T-helper 1 cell treated with Interleukin-12 subunit alpha and Interleukin-12 subunit beta and Interleukin-4 antibody, amounts not matched to agents 30 μg/mL and 1 μg/mL, for 36 hours (primary cell): Measurements from ENCODE around the gene WDR20.

Experiments used
- H3K27ac Mint-ChIP-seq: one replicate; pipeline ENCODE4 v1.8.0; 2021; ENCODE audit warnings: mild to moderate bottlenecking, mixed read lengths
- H3K27me3 Mint-ChIP-seq: one replicate; pipeline ENCODE4 v1.8.0; 2021; ENCODE audit warnings: low read depth, mixed read lengths
- H3K36me3 Mint-ChIP-seq: one replicate; pipeline ENCODE4 v1.8.0; 2021; ENCODE audit warnings: low read depth, mixed read lengths
- H3K4me1 Mint-ChIP-seq: one replicate; pipeline ENCODE4 v1.8.0; 2021; ENCODE audit warnings: low read depth, mixed read lengths
- H3K4me3 Mint-ChIP-seq: one replicate; pipeline ENCODE4 v1.8.0; 2021; ENCODE audit warnings: mild to moderate bottlenecking, moderate library complexity, mixed read lengths
- H3K9me3 Mint-ChIP-seq: one replicate; pipeline ENCODE4 v1.8.0; 2021; ENCODE audit warnings: mixed read lengths

WDR20 gene

DNA sequence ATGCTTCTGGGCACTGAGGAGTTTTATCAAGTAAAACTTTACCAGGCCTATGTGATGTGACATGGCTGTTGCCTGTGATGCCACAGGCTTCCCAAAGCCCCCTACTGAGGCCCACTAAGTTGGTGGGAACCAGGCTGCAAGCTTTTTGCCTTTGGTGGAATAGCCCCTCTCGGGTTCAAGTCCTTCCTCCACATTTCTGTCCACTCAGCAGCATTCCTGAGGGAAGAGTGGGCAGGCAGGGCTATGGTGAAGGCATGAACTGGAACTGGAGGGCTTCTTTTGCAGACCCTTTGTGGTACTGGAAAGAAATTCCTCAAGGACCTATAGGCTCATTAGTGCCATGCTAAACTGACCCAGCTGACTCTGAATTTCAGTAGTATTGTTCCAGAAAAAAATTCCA is 48.5 kb downstream of the WDR20 start:
- Mint-ChIP-seq H3K27me3 (no peaks in the 10 kb centered on the region), H3K27ac (no peak overlapping the region), H3K4me1 (peaks cover 15% of the 10 kb centered on the region), H3K9me3 (no peaks in the 10 kb centered on the region), H3K36me3 (no peaks in the 10 kb centered on the region), H3K4me3 (no peak overlapping the region)

DNA sequence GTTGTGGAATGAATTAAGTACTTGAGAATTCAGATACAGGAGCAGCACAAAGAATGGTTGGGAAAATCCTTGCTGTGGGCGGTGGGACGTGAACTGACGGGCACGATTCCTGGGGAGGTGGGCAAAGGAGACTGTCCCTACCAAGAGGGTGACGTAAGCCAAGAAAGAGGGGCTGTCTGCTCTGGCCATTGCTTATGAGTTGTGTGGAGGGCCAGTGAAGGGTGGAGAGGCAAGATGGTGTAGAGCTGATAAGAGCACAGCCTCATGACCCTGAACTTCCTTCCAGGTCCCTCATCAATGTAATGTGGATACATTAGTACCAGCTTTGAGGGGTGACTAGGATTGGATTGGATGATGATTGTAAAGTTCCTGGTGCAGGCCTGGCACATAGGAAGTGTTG is 50.2 kb downstream of the WDR20 start:
- no peaks in the 10 kb centered on the region for H3K27me3 Mint-ChIP-seq
- H3K9me3 Mint-ChIP-seq = no peaks in the 10 kb centered on the region
- no peak overlapping the region for H3K27ac Mint-ChIP-seq
- H3K36me3 Mint-ChIP-seq = no peaks in the 10 kb centered on the region
- H3K4me1 Mint-ChIP-seq = peaks cover 5% of the 10 kb centered on the region
- H3K4me3 Mint-ChIP-seq = no peak overlapping the region

- Mint-ChIP-seq H3K27me3 (no peaks in the 10 kb centered on the region), H3K36me3 (peaks cover 21% of the 10 kb centered on the region), H3K27ac (no peak overlapping the region), H3K9me3 (no peaks in the 10 kb centered on the region), H3K4me1 (peaks cover 12% of the 10 kb centered on the region), H3K4me3 (no peak overlapping the region)
Observed at GRCh38 chr14:102192840-102193502, 53.3 kb downstream of the WDR20 start.

DNA sequence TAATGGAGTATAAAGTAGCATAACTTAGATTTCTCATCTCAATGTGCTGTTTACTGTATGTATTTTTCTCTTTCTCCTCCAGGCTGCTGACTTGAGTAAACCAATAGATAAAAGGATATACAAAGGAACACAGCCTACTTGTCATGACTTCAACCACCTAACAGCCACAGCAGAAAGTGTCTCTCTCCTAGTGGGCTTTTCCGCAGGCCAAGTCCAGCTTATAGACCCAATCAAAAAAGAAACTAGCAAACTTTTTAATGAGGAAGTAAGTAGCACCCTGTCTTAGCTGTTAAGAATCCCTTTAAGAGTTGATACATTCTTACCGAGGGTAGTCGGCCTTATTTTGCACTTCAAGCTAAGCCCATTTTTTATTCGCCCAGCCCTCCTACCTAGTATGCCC is 55.2 kb downstream of the WDR20 start:
- H3K27me3 Mint-ChIP-seq = no peaks in the 10 kb centered on the region
- H3K4me3 Mint-ChIP-seq = no peak overlapping the region
- H3K4me1 Mint-ChIP-seq = peaks cover 15% of the 10 kb centered on the region
- H3K9me3 Mint-ChIP-seq = no peaks in the 10 kb centered on the region
- H3K36me3 Mint-ChIP-seq = peaks cover 34% of the 10 kb centered on the region
- no peak overlapping the region for H3K27ac Mint-ChIP-seq

DNA sequence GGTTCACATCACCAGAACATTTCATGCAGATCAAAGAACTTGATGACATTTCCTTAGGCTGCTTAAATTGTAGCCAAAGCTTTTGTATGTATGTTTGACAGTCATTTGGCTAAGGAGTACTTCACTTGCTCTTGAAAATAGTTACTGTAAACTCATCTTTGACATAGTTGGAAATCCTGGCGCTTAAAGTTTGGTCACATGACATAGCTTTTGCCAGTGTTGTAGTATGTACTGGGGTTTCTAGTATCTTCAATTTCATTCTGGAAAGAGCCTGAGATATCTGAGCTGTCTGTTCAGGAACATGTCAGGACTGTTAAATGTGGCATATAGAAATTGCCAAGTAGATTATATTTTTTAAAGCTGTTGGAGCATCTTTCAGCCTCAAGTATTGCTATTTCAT is 55.7 kb downstream of the WDR20 start:
- H3K27me3 Mint-ChIP-seq = no peaks in the 10 kb centered on the region
- peaks cover 19% of the 10 kb centered on the region for H3K4me1 Mint-ChIP-seq
- H3K4me3 Mint-ChIP-seq = no peak overlapping the region
- peaks cover 36% of the 10 kb centered on the region for H3K36me3 Mint-ChIP-seq
- H3K9me3 Mint-ChIP-seq = no peaks in the 10 kb centered on the region
- no peak overlapping the region for H3K27ac Mint-ChIP-seq

- H3K27me3 Mint-ChIP-seq = no peaks in the 10 kb centered on the region
- H3K4me3 Mint-ChIP-seq = no peak overlapping the region
- H3K36me3 Mint-ChIP-seq = peaks cover 37% of the 10 kb centered on the region
- no peaks in the 10 kb centered on the region for H3K9me3 Mint-ChIP-seq
- no peak overlapping the region for H3K27ac Mint-ChIP-seq
- peaks cover 27% of the 10 kb centered on the region for H3K4me1 Mint-ChIP-seq
Observed at GRCh38 chr14:102196039-102196901, 56.6 kb downstream of the WDR20 start.

DNA sequence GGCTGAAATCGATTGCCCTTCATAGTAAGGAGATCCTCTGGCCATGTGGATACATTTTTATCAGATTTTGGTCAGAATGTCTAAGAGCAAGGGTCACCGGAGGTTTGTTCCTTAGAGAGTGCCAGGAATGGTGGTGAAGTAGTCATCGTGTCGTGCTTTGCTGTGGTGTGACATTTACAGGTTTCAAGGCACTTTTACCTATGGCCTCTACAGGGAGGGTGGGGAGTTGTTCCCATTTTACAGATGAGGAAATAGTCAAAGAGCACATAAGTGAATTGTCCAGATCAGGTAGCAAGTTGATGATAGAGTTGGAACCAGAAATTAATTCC is 57.2 kb downstream of the WDR20 start:
- H3K4me1 Mint-ChIP-seq = peaks cover 30% of the 10 kb centered on the region
- no peaks in the 10 kb centered on the region for H3K27me3 Mint-ChIP-seq
- H3K36me3 Mint-ChIP-seq = peaks cover 41% of the 10 kb centered on the region
- no peaks in the 10 kb centered on the region for H3K9me3 Mint-ChIP-seq
- H3K4me3 Mint-ChIP-seq = no peak overlapping the region
- no peak overlapping the region for H3K27ac Mint-ChIP-seq

- H3K9me3 Mint-ChIP-seq = no peaks in the 10 kb centered on the region
- H3K4me1 Mint-ChIP-seq = peaks cover 30% of the 10 kb centered on the region
- no peak overlapping the region for H3K4me3 Mint-ChIP-seq
- H3K36me3 Mint-ChIP-seq = peaks cover 41% of the 10 kb centered on the region
- no peak overlapping the region for H3K27ac Mint-ChIP-seq
- H3K27me3 Mint-ChIP-seq = no peaks in the 10 kb centered on the region
Observed at GRCh38 chr14:102197317-102197853, 57.7 kb downstream of the WDR20 start.

GRCh38 chr14:102200690-102201352 is 61.1 kb downstream of the WDR20 start:
- Mint-ChIP-seq H3K4me3 (no peak overlapping the region), H3K9me3 (no peaks in the 10 kb centered on the region), H3K27ac (no peak overlapping the region), H3K36me3 (peaks cover 39% of the 10 kb centered on the region), H3K27me3 (no peaks in the 10 kb centered on the region), H3K4me1 (peaks cover 30% of the 10 kb centered on the region)

DNA sequence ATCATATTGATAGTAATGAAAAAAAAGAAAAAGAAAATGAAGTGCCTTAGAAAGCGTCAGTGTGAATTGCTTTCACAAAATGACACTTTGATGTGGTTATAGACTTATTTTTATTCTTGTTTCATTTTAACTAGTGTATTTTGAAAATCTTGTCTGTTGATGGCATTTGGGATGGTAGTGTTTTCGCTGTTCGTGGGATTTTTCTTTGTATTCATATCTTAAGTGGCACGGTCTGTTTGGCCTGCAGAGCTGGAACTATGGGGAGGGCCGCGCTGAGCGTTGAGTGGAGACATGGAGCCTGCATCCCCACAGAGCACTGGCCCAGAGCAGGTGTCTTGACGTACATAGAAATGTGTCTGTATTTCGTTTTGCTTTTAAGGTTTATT is 61.6 kb downstream of the WDR20 start:
- Mint-ChIP-seq H3K9me3 (no peaks in the 10 kb centered on the region), H3K27ac (no peak overlapping the region), H3K27me3 (no peaks in the 10 kb centered on the region), H3K36me3 (peaks cover 34% of the 10 kb centered on the region), H3K4me3 (no peak overlapping the region), H3K4me1 (peaks cover 28% of the 10 kb centered on the region)

DNA sequence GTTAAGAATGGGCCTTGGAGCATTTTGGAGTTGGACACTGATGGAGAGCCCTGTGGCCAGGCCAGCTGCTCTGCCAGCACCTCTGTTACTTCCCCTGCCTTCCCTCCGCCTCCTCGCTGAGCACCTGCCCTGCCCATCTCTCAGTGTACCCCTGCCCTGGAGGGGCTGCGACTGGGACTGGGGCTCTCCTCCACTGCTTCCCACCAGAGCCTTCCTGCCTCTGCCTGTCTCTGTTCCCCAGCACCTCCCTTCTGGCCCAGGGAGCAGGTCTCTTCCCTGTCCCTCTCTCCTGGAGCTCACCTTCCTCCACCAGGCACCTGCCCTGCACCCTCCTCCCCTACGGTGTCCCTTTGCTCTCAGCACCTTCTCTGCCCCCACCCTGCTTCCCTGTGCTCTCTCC is 62.1 kb downstream of the WDR20 start:
- Mint-ChIP-seq H3K4me3 (no peak overlapping the region), H3K36me3 (peaks cover 33% of the 10 kb centered on the region), H3K27me3 (no peaks in the 10 kb centered on the region), H3K9me3 (no peaks in the 10 kb centered on the region), H3K4me1 (peaks cover 27% of the 10 kb centered on the region), H3K27ac (no peak overlapping the region)

GRCh38 chr14:102202944-102203343 is 63.2 kb downstream of the WDR20 start:
- Mint-ChIP-seq H3K4me3 (no peak overlapping the region), H3K36me3 (peaks cover 22% of the 10 kb centered on the region), H3K27ac (no peak overlapping the region), H3K9me3 (no peaks in the 10 kb centered on the region), H3K4me1 (peaks cover 22% of the 10 kb centered on the region), H3K27me3 (no peaks in the 10 kb centered on the region)

DNA sequence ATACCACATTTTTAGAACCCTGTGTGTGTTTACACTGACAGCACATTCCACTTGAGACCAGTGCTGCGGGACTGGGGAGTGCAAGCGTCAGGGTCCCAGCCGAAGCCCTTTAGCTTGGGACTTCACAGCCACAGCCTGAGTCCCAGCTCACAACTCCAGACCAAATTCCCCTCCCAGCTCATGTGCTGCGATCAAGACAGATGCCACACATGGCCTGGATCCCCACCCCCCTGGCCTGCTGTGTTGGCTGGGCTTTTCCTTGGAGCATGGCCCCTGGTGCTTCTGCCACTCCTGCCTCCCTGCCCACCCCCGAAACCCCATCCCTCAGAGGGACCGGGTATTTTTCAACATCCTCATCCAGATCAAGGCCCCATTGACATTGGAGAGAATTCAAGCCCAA is 63.7 kb downstream of the WDR20 start:
- H3K9me3 Mint-ChIP-seq = no peaks in the 10 kb centered on the region
- H3K27ac Mint-ChIP-seq = no peak overlapping the region
- H3K36me3 Mint-ChIP-seq = peaks cover 21% of the 10 kb centered on the region
- H3K27me3 Mint-ChIP-seq = no peaks in the 10 kb centered on the region
- peaks cover 22% of the 10 kb centered on the region for H3K4me1 Mint-ChIP-seq
- no peak overlapping the region for H3K4me3 Mint-ChIP-seq

GRCh38 chr14:102205560-102205959 is 65.9 kb downstream of the WDR20 start:
- no peak overlapping the region for H3K27ac Mint-ChIP-seq

GRCh38 chr14:102206918-102207317 is 67.2 kb downstream of the WDR20 start:
- no peak overlapping the region for H3K27ac Mint-ChIP-seq
- peaks cover 2% of the 10 kb centered on the region for H3K4me1 Mint-ChIP-seq
- no peaks in the 10 kb centered on the region for H3K27me3 Mint-ChIP-seq
- no peaks in the 10 kb centered on the region for H3K9me3 Mint-ChIP-seq
- peaks cover 13% of the 10 kb centered on the region for H3K36me3 Mint-ChIP-seq
- no peak overlapping the region for H3K4me3 Mint-ChIP-seq

More at GRCh38 chr14:102205560-102205959, 65.9 kb downstream of the WDR20 start:
- peaks cover 12% of the 10 kb centered on the region for H3K4me1 Mint-ChIP-seq
- no peak overlapping the region for H3K4me3 Mint-ChIP-seq
- H3K9me3 Mint-ChIP-seq = no peaks in the 10 kb centered on the region
- peaks cover 18% of the 10 kb centered on the region for H3K36me3 Mint-ChIP-seq
- H3K27me3 Mint-ChIP-seq = no peaks in the 10 kb centered on the region
